Adipose tissue (tissue), 3 donors: ENCODE measurements around the gene WDR37. TPM values are rescaled to one million over a fixed set of nuclear protein-coding genes. Genes with fewer than 3 reads are reported as not detected.
A peak's percentile ranks its signal among the peaks of the same experiment; 100 is the strongest.
"Not testable (repeated sequence)": the region's sequence is repeated elsewhere in the genome, so short reads cannot be mapped to it uniquely, and the experiment has no call there.

ENCODE experiments used
- H3K27ac ChIP-seq: one replicate; pipeline ENCODE4 v1.5.1; 2013; ENCODE audit warnings: low read depth, low read length
- WGBS, 3 donors: extraction: QIAGEN DNeasy Blood & Tissue Kit; methylation state at CpG; one replicate each; pipeline ENCODE4 v1.1.7; 2013; 5-methylcytosine and 5-hydroxymethylcytosine counted together
- polyA plus RNA-seq, 3 donors: library from polyadenylated mRNA; stranded (reverse); fragments of 200-250 nt; gene quantifications; one replicate each; pipeline ENCODE4 v1.2.3, GENCODE V29; 2013
- donor health status: healthy with polysubstance abuse.
- donor health status: Bipolar disorder and iron deficiency.
- donor health status: healthy.

WDR37 gene
- polyA plus RNA-seq: 1 to 10 TPM; 4.2 to 7.6 (median 7.5) TPM

- H3K27ac ChIP-seq: peak within 1 kb of the TSS; percentile 84
- 0 to 1% (median 0%) methylated on average over 80 to 87 of the region's 87 CpGs for WGBS, 3 donors
These were observed at the start of gene WDR37 for GRCh38 chr10:1056326-1057105. WDR37 (plus strand) TSS chr10:1056385; CDS start chr10:1072156, 15,771 bp downstream.

GRCh38 chr10:1006573-1006972 is 49.6 kb upstream of the WDR37 start:
- 95 to 98% (median 96%) methylated on average over 9 of the region's 9 CpGs for whole genome bisulfite sequencing, 3 donors
- H3K27ac ChIP-seq: no peak overlapping the region

GRCh38 chr10:1007583-1007982 is 48.6 kb upstream of the WDR37 start:
- H3K27ac ChIP-seq: no peak overlapping the region
- 89 to 95% (median 91%) methylated on average over 10 of the region's 10 CpGs for WGBS, 3 donors

GRCh38 chr10:1009071-1009494 is 47.1 kb upstream of the WDR37 start:
- 94 to 96% (median 94%) methylated on average over 9 of the region's 9 CpGs for WGBS, 3 donors
- no peak overlapping the region for H3K27ac ChIP-seq

GRCh38 chr10:1009947-1010346 is 46.2 kb upstream of the WDR37 start:
- not testable (repeated sequence) for H3K27ac ChIP-seq
- 69 to 77% (median 70%) methylated on average over 7 to 8 of the region's 8 CpGs for WGBS, 3 donors

- 87 to 98% (median 91%) methylated on average over 6 to 7 of the region's 7 CpGs for WGBS, 3 donors
- no peak overlapping the region for H3K27ac ChIP-seq
These were observed 45.5 kb upstream of the WDR37 start for GRCh38 chr10:1010703-1011102.

- 94 to 97% (median 96%) methylated on average over 16 of the region's 16 CpGs for WGBS, 3 donors
- no peak overlapping the region for H3K27ac ChIP-seq
These were observed 44.5 kb upstream of the WDR37 start for GRCh38 chr10:1011696-1012095.

GRCh38 chr10:1015688-1016087 is 40.5 kb upstream of the WDR37 start:
- WGBS, 3 donors: 92 to 95% (median 93%) methylated on average over 11 of the region's 11 CpGs
- no peak overlapping the region for H3K27ac ChIP-seq

GRCh38 chr10:1019362-1019761 is 36.8 kb upstream of the WDR37 start:
- WGBS, 3 donors: 88 to 94% (median 92%) methylated on average over 10 of the region's 10 CpGs
- H3K27ac ChIP-seq: no peak overlapping the region

- 91 to 93% (median 92%) methylated on average over 10 of the region's 10 CpGs for WGBS, 3 donors
These were observed 35.7 kb upstream of the WDR37 start for GRCh38 chr10:1020460-1020859.

GRCh38 chr10:1020958-1021357 is 35.2 kb upstream of the WDR37 start:
- WGBS, 3 donors: 92 to 94% (median 92%) methylated on average over 9 of the region's 9 CpGs
- H3K27ac ChIP-seq: no peak overlapping the region

More at GRCh38 chr10:1020460-1020859, 35.7 kb upstream of the WDR37 start:
- H3K27ac ChIP-seq: no peak overlapping the region

- H3K27ac ChIP-seq: no peak overlapping the region
- 70 to 89% (median 85%) methylated on average over 12 of the region's 12 CpGs for WGBS, 3 donors
These were observed 33.8 kb upstream of the WDR37 start for GRCh38 chr10:1022413-1022812.

- no peak overlapping the region for H3K27ac ChIP-seq
- 87 to 93% (median 91%) methylated on average over 12 of the region's 12 CpGs for whole genome bisulfite sequencing, 3 donors
These were observed 32.1 kb upstream of the WDR37 start for GRCh38 chr10:1024103-1024502.

GRCh38 chr10:1025683-1026082 is 30.5 kb upstream of the WDR37 start, which contains the start of gene IDI2:
IDI2 (minus strand) TSS chr10:1025859; CDS start chr10:1024723, 1,136 bp downstream.
- H3K27ac ChIP-seq: no peak within 1 kb of the TSS
- WGBS, 3 donors: 68 to 83% (median 83%) methylated on average over 1 of the region's 1 CpG

GRCh38 chr10:1026578-1026977 is 29.6 kb upstream of the WDR37 start:
- H3K27ac ChIP-seq: no peak overlapping the region
- 92 to 93% (median 93%) methylated on average over 6 of the region's 6 CpGs for WGBS, 3 donors

GRCh38 chr10:1029838-1030237 is 26.3 kb upstream of the WDR37 start:
- WGBS, 3 donors: 94 to 97% (median 96%) methylated on average over 7 of the region's 7 CpGs

GRCh38 chr10:1033601-1034000 is 22.6 kb upstream of the WDR37 start:
- no peak overlapping the region for H3K27ac ChIP-seq
- WGBS, 3 donors: 75 to 84% (median 80%) methylated on average over 1 of the region's 1 CpG

More at GRCh38 chr10:1029838-1030237, 26.3 kb upstream of the WDR37 start:
- H3K27ac ChIP-seq: no peak overlapping the region

- no peak overlapping the region for H3K27ac ChIP-seq
- WGBS, 3 donors: 77 to 89% (median 86%) methylated on average over 3 of the region's 3 CpGs
These were observed 21.4 kb upstream of the WDR37 start for GRCh38 chr10:1034758-1035157.

- WGBS, 3 donors: 78 to 82% (median 81%) methylated on average over 6 of the region's 6 CpGs
- no peak overlapping the region for H3K27ac ChIP-seq
These were observed 21.0 kb upstream of the WDR37 start for GRCh38 chr10:1035201-1035600.

- no peak overlapping the region for H3K27ac ChIP-seq
- WGBS, 3 donors: 69 to 81% (median 77%) methylated on average over 14 of the region's 14 CpGs
These were observed 19.8 kb upstream of the WDR37 start for GRCh38 chr10:1036341-1036791.
